MM.1S (cell line): Measurements from ENCODE around the gene COQ10B.

Source experiments
- DNase-seq: peaks from one replicate; pipeline ENCODE4 v3.0.0-alpha.2; 2015
- H2AFZ ChIP-seq: fragments of 300-600 bp; sonication (generic); 2 replicates; pipeline ENCODE4 v1.6.0; 2016; ENCODE audit warnings: antibody characterized with exemption, low read length
- H3F3A ChIP-seq: fragments of 300-600 bp; sonication (generic); 2 replicates; pipeline ENCODE4 v1.6.1; 2016; ENCODE audit warnings: mild to moderate bottlenecking, antibody characterized with exemption, low read length, moderate library complexity, mixed read lengths; ENCODE audit not compliant: insufficient read depth
- H3K27ac ChIP-seq: fragments of 300-600 bp; sonication (generic); 2 replicates; pipeline ENCODE4 v1.5.1; 2016; ENCODE audit warnings: mild to moderate bottlenecking, low read length
- H3K27me3 ChIP-seq: fragments of 300-600 bp; sonication (generic); replicated peaks from 2 replicates; pipeline ENCODE4 v1.6.0; 2016; ENCODE audit warnings: low read length; ENCODE audit not compliant: insufficient read depth
- H3K36me3 ChIP-seq: fragments of 300-600 bp; sonication (generic); replicated peaks from 2 replicates; pipeline ENCODE4 v1.6.1; 2016; ENCODE audit warnings: mild to moderate bottlenecking, low read length, mixed read lengths; ENCODE audit not compliant: insufficient read depth
- H3K4me1 ChIP-seq: fragments of 300-600 bp; sonication (generic); 2 replicates; pipeline ENCODE4 v1.6.1; 2016; ENCODE audit warnings: low read length, mixed read lengths
- H3K4me2 ChIP-seq: fragments of 300-600 bp; sonication (generic); 2 replicates; pipeline ENCODE4 v1.6.0; 2016; ENCODE audit warnings: low read depth, low read length
- H3K4me3 ChIP-seq: fragments of 300-600 bp; sonication (generic); 2 replicates; pipeline ENCODE4 v1.5.1; 2016; ENCODE audit warnings: low read length, mixed read lengths
- H3K79me2 ChIP-seq: fragments of 300-600 bp; sonication (generic); 2 replicates; pipeline ENCODE4 v1.6.1; 2016; ENCODE audit warnings: mixed run types, low read length, mixed read lengths
- H3K9ac ChIP-seq: fragments of 300-600 bp; sonication (generic); 2 replicates; pipeline ENCODE4 v1.6.1; 2016; ENCODE audit warnings: low read length, mixed read lengths
- H3K9me2 ChIP-seq: fragments of 300-600 bp; sonication (generic); replicated peaks from 2 replicates; pipeline ENCODE4 v1.6.1; 2016; ENCODE audit warnings: mild to moderate bottlenecking, low read length, mixed read lengths; ENCODE audit not compliant: insufficient read depth
- H3K9me3 ChIP-seq: fragments of 300-600 bp; sonication (generic); replicated peaks from 2 replicates; pipeline ENCODE4 v1.6.1; 2016; ENCODE audit warnings: mild to moderate bottlenecking, low read length, mixed read lengths; ENCODE audit not compliant: insufficient read depth
- H4K20me1 ChIP-seq: fragments of 300-600 bp; sonication (generic); 2 replicates; pipeline ENCODE4 v1.6.1; 2016; ENCODE audit warnings: mild to moderate bottlenecking, low read length, moderate library complexity, mixed read lengths; ENCODE audit not compliant: insufficient read depth
- CTCF ChIP-seq: fragments of 300-600 bp; sonication (generic); IDR thresholded peaks from 2 replicates; pipeline ENCODE4 v1.5.1; 2016; ENCODE audit warnings: antibody characterized with exemption, low read length, mixed read lengths
- EZH2 ChIP-seq: fragments of 300-600 bp; sonication (generic); optimal IDR thresholded peaks from 2 replicates; pipeline ENCODE3; 2017; ENCODE audit warnings: low read depth, mild to moderate bottlenecking, antibody characterized with exemption, low read length, mixed read lengths
- EZH2phosphoT487 ChIP-seq: fragments of 300-600 bp; sonication (generic); IDR thresholded peaks from 2 replicates; pipeline ENCODE4 v1.6.1; 2018; ENCODE audit warnings: antibody characterized with exemption, low read length

COQ10B gene

GRCh38 chr2:197423307-197423706, 30.0 kb upstream of the COQ10B start:
- Histone ChIP-seq H3K4me1 (peaks cover 26% of the 10 kb centered on the region), H3K9ac (no peak overlapping the region), H3K4me3 (no peak overlapping the region), H3K36me3 (peaks cover 16% of the 10 kb centered on the region; the same call in 1 of the 2 replicates), H3K9me3 (no peaks in the 10 kb centered on the region), H4K20me1 (peaks cover 50% of the 10 kb centered on the region), H3K79me2 (peaks cover 99% of the 10 kb centered on the region), H3K9me2 (no peaks in the 10 kb centered on the region), H3F3A (peaks cover 6% of the 10 kb centered on the region; the same call in 1 of the 2 replicates), H3K27ac (no peak overlapping the region), H2AFZ (no peak overlapping the region), H3K4me2 (no peak overlapping the region), H3K27me3 (no peaks in the 10 kb centered on the region)
- TF ChIP-seq CTCF (no peak), EZH2 (no peak)
- no peak for DNase-seq

- Histone ChIP-seq H3K9ac (no peak overlapping the region), H3K9me2 (no peaks in the 10 kb centered on the region), H3K79me2 (peaks cover 99% of the 10 kb centered on the region), H3K27ac (no peak overlapping the region), H3K4me2 (no peak overlapping the region; the same call in 1 of the 2 replicates), H2AFZ (no peak overlapping the region), H3K36me3 (peaks cover 8% of the 10 kb centered on the region; the same call in 1 of the 2 replicates), H3F3A (no peaks in the 10 kb centered on the region; the same call in 1 of the 2 replicates), H3K4me1 (peaks cover 20% of the 10 kb centered on the region), H4K20me1 (peaks cover 68% of the 10 kb centered on the region), H3K27me3 (no peaks in the 10 kb centered on the region), H3K9me3 (no peaks in the 10 kb centered on the region), H3K4me3 (no peak overlapping the region)
- DNase-seq, result no peak
- TF ChIP-seq CTCF, result no peak
- no peak for TF ChIP-seq EZH2phosphoT487
- no peak for TF ChIP-seq EZH2
These were observed 27.8 kb upstream of the COQ10B start for GRCh38 chr2:197425550-197425949.

DNA sequence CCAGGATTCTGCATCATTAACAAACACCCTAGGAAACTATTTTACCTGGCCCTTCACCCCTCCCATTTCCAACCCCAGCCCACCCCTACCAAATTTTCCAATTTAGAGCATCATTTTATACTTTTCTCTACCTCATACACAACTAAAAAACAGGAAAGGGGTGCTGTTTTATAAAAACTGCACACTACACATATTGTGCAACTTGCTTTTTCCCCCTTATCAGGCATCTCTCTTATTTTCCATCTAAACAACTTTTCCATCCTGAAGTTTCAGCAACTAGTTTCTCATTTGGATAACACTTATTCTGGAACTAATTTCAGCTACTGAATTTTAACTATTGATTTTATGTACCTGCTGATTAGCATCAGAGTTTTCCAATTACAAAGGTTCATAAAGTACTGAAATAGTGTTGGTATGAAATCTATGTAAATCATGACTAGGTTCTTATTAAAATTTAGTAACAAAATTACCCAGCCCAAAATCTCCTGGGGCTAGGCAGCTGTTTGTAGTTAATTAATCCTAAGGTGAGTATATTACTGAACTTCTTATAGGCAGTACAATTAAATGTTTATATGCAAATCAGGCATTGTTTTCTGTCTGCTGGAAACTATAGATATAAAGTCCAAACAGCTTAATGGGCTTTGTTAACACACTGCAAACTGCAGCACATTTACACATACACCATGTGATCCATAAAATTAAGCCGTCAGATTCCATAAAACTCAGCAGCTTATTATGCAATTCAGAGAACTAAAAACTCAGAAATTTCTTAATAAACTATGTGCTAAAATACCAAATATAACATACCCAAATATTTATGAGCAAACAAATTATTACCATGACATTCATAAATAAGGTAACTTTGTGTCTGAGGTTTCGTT, 26.4 kb upstream of the COQ10B start:
- Histone ChIP-seq H3K4me2 (peak overlapping the region; percentile 1; the same call in 1 of the 2 replicates), H2AFZ (no peak overlapping the region), H3K9me3 (no peaks in the 10 kb centered on the region), H3K36me3 (peaks cover 4% of the 10 kb centered on the region; the same call in 1 of the 2 replicates), H4K20me1 (peaks cover 74% of the 10 kb centered on the region), H3K27me3 (no peaks in the 10 kb centered on the region), H3K4me1 (peaks cover 20% of the 10 kb centered on the region), H3F3A (no peaks in the 10 kb centered on the region; the same call in 1 of the 2 replicates), H3K27ac (no peak overlapping the region), H3K79me2 (peaks cover 99% of the 10 kb centered on the region), H3K9ac (no peak overlapping the region), H3K4me3 (no peak overlapping the region), H3K9me2 (no peaks in the 10 kb centered on the region)
- no peak for DNase-seq
- no peak for TF ChIP-seq EZH2phosphoT487
- no peak for TF ChIP-seq CTCF
- no peak for TF ChIP-seq EZH2
